Measurements from ENCODE around the gene GPLD1.
"Not testable (repeated sequence)": the region's sequence is repeated elsewhere in the genome, so short reads cannot be mapped to it uniquely, and the experiment has no call there.

GPLD1 gene

GRCh38 chr6:24451581-24452388, 37.6 kb downstream of the GPLD1 start:
- peak; percentile 31 for DNase-seq

GRCh38 chr6:24448828-24449525, 40.4 kb downstream of the GPLD1 start:
- DNase-seq: no peak

- DNase-seq: no peak
These were observed 41.0 kb downstream of the GPLD1 start for GRCh38 chr6:24448396-24448795.

- peak; percentile 17 for DNase-seq
These were observed 42.7 kb downstream of the GPLD1 start for GRCh38 chr6:24446670-24447069.

GRCh38 chr6:24445704-24446103, 43.7 kb downstream of the GPLD1 start:
- DNase-seq: peak; percentile 36

GRCh38 chr6:24444588-24444987, 44.8 kb downstream of the GPLD1 start:
- peak; percentile 28 for DNase-seq

GRCh38 chr6:24441599-24441904, 47.8 kb downstream of the GPLD1 start:
- DNase-seq: peak; percentile 10

- DNase-seq: peak; percentile 9
These were observed 48.3 kb downstream of the GPLD1 start for GRCh38 chr6:24440897-24441598.

- DNase-seq: no peak
These were observed 49.4 kb downstream of the GPLD1 start for GRCh38 chr6:24439858-24440539.

- peak; percentile 57 for DNase-seq
These were observed 52.4 kb downstream of the GPLD1 start for GRCh38 chr6:24436979-24437378.

- DNase-seq: peak; percentile 48
These were observed 56.8 kb downstream of the GPLD1 start for GRCh38 chr6:24432611-24433010.

- peak; percentile 51 for DNase-seq
These were observed 58.3 kb downstream of the GPLD1 start for GRCh38 chr6:24431045-24431451.

GRCh38 chr6:24430086-24430485, 59.3 kb downstream of the GPLD1 start:
- peak; percentile 28 for DNase-seq

- DNase-seq: no peak
These were observed 60.2 kb downstream of the GPLD1 start for GRCh38 chr6:24429146-24429545.

- no peak for DNase-seq
These were observed 60.8 kb downstream of the GPLD1 start for GRCh38 chr6:24428615-24429014.

- DNase-seq: peak; percentile 10
These were observed 62.5 kb downstream of the GPLD1 start for GRCh38 chr6:24426729-24427446.

- no peak for DNase-seq
These were observed 64.3 kb downstream of the GPLD1 start for GRCh38 chr6:24425091-24425490.

- no peak for DNase-seq
These were observed 69.9 kb downstream of the GPLD1 start for GRCh38 chr6:24419526-24419925.

GRCh38 chr6:24415753-24416152, 73.6 kb downstream of the GPLD1 start:
- no peak for DNase-seq

GRCh38 chr6:24414531-24414930, 74.8 kb downstream of the GPLD1 start:
- not testable (repeated sequence) for DNase-seq

GRCh38 chr6:24412294-24412693, 77.1 kb downstream of the GPLD1 start:
- DNase-seq: no peak

- no peak for DNase-seq
These were observed 78.8 kb downstream of the GPLD1 start for GRCh38 chr6:24410622-24411021.

Data from activated effector memory CD4-positive, alpha-beta T cell treated with anti-CD3 and anti-CD28 coated beads, Interleukin-2, amount 50 U/mL, for 16 hours (primary cell).